T-helper 1 cell treated with Interleukin-12 subunit alpha and Interleukin-12 subunit beta and Interleukin-4 antibody, amounts not matched to agents 30 μg/mL and 1 μg/mL, for 36 hours (primary cell): ENCODE measurements around the gene TMCO2.

Experiments
- H3K27ac Mint-ChIP-seq: one replicate; pipeline ENCODE4 v1.8.0; 2021; ENCODE audit warnings: mild to moderate bottlenecking, mixed read lengths
- H3K27me3 Mint-ChIP-seq: one replicate; pipeline ENCODE4 v1.8.0; 2021; ENCODE audit warnings: low read depth, mixed read lengths
- H3K36me3 Mint-ChIP-seq: one replicate; pipeline ENCODE4 v1.8.0; 2021; ENCODE audit warnings: low read depth, mixed read lengths
- H3K4me1 Mint-ChIP-seq: one replicate; pipeline ENCODE4 v1.8.0; 2021; ENCODE audit warnings: low read depth, mixed read lengths
- H3K4me3 Mint-ChIP-seq: one replicate; pipeline ENCODE4 v1.8.0; 2021; ENCODE audit warnings: mild to moderate bottlenecking, moderate library complexity, mixed read lengths
- H3K9me3 Mint-ChIP-seq: one replicate; pipeline ENCODE4 v1.8.0; 2021; ENCODE audit warnings: mixed read lengths

TMCO2 gene

GRCh38 chr1:40245686-40246085 is 2.1 kb upstream of the TMCO2 start:
- Mint-ChIP-seq H3K27ac (no peak overlapping the region), H3K36me3 (peaks cover 5% of the 10 kb centered on the region), H3K9me3 (no peaks in the 10 kb centered on the region), H3K4me1 (peaks cover 28% of the 10 kb centered on the region), H3K4me3 (no peak overlapping the region), H3K27me3 (no peaks in the 10 kb centered on the region)

- peaks cover 1% of the 10 kb centered on the region for H3K36me3 Mint-ChIP-seq
- H3K9me3 Mint-ChIP-seq: no peaks in the 10 kb centered on the region
- peaks cover 24% of the 10 kb centered on the region for H3K4me1 Mint-ChIP-seq
- no peak overlapping the region for H3K27ac Mint-ChIP-seq
- no peaks in the 10 kb centered on the region for H3K27me3 Mint-ChIP-seq
- no peak overlapping the region for H3K4me3 Mint-ChIP-seq
These were observed 675 bp downstream of the TMCO2 start for GRCh38 chr1:40248412-40248811.

GRCh38 chr1:40251456-40251855 is 3.7 kb downstream of the TMCO2 start:
- H3K27ac Mint-ChIP-seq: no peak overlapping the region
- peaks cover 15% of the 10 kb centered on the region for H3K4me1 Mint-ChIP-seq
- no peaks in the 10 kb centered on the region for H3K9me3 Mint-ChIP-seq
- H3K36me3 Mint-ChIP-seq: peaks cover 8% of the 10 kb centered on the region
- H3K27me3 Mint-ChIP-seq: no peaks in the 10 kb centered on the region
- H3K4me3 Mint-ChIP-seq: no peak overlapping the region

GRCh38 chr1:40252601-40253000 is 4.9 kb downstream of the TMCO2 start:
- H3K9me3 Mint-ChIP-seq: no peaks in the 10 kb centered on the region
- no peak overlapping the region for H3K4me3 Mint-ChIP-seq
- no peaks in the 10 kb centered on the region for H3K27me3 Mint-ChIP-seq
- H3K36me3 Mint-ChIP-seq: peaks cover 8% of the 10 kb centered on the region
- H3K4me1 Mint-ChIP-seq: peaks cover 18% of the 10 kb centered on the region
- H3K27ac Mint-ChIP-seq: no peak overlapping the region

- H3K36me3 Mint-ChIP-seq: peaks cover 9% of the 10 kb centered on the region
- peaks cover 24% of the 10 kb centered on the region for H3K4me1 Mint-ChIP-seq
- no peaks in the 10 kb centered on the region for H3K27me3 Mint-ChIP-seq
- H3K9me3 Mint-ChIP-seq: no peaks in the 10 kb centered on the region
- no peak overlapping the region for H3K4me3 Mint-ChIP-seq
- no peak overlapping the region for H3K27ac Mint-ChIP-seq
These were observed 7.5 kb downstream of the TMCO2 start for GRCh38 chr1:40255231-40255630.

GRCh38 chr1:40256401-40257084 is 8.8 kb downstream of the TMCO2 start:
- peak overlapping the region; percentile 98 for H3K27ac Mint-ChIP-seq
- H3K9me3 Mint-ChIP-seq: no peaks in the 10 kb centered on the region
- no peaks in the 10 kb centered on the region for H3K27me3 Mint-ChIP-seq
- H3K36me3 Mint-ChIP-seq: peaks cover 20% of the 10 kb centered on the region
- H3K4me3 Mint-ChIP-seq: peak overlapping the region; percentile 65
- peaks cover 19% of the 10 kb centered on the region for H3K4me1 Mint-ChIP-seq

- Mint-ChIP-seq H3K27ac (peak overlapping the region; percentile 98), H3K9me3 (no peaks in the 10 kb centered on the region), H3K4me1 (peaks cover 19% of the 10 kb centered on the region), H3K27me3 (no peaks in the 10 kb centered on the region), H3K4me3 (peak overlapping the region; percentile 94), H3K36me3 (peaks cover 26% of the 10 kb centered on the region)
These were observed 9.6 kb downstream of the TMCO2 start for GRCh38 chr1:40257313-40257687.

GRCh38 chr1:40257688-40258444 is 10.1 kb downstream of the TMCO2 start, which contains the start of gene ZMPSTE24:
Gene ZMPSTE24, plus strand, starts transcription at chr1:40258236. Its CDS starts 36 bp downstream, at chr1:40258272.
- H3K9me3 Mint-ChIP-seq: no peaks in the 10 kb centered on the region
- peak within 1 kb of the TSS; percentile 98 for H3K27ac Mint-ChIP-seq
- peaks cover 23% of the 10 kb centered on the region for H3K4me1 Mint-ChIP-seq
- no peaks in the 10 kb centered on the region for H3K27me3 Mint-ChIP-seq
- peak within 1 kb of the TSS; percentile 94 for H3K4me3 Mint-ChIP-seq
- peaks cover 30% of the 10 kb centered on the region for H3K36me3 Mint-ChIP-seq

- Mint-ChIP-seq H3K4me1 (peaks cover 26% of the 10 kb centered on the region), H3K27me3 (no peaks in the 10 kb centered on the region), H3K4me3 (peak overlapping the region; percentile 94), H3K36me3 (peaks cover 35% of the 10 kb centered on the region), H3K9me3 (no peaks in the 10 kb centered on the region), H3K27ac (peak overlapping the region; percentile 98)
These were observed 10.7 kb downstream of the TMCO2 start for GRCh38 chr1:40258445-40258769.

- Mint-ChIP-seq H3K27me3 (no peaks in the 10 kb centered on the region), H3K36me3 (peaks cover 45% of the 10 kb centered on the region), H3K27ac (no peak overlapping the region), H3K9me3 (no peaks in the 10 kb centered on the region), H3K4me3 (no peak overlapping the region), H3K4me1 (peaks cover 22% of the 10 kb centered on the region)
These were observed 16.6 kb downstream of the TMCO2 start for GRCh38 chr1:40264354-40264781.

GRCh38 chr1:40265298-40265697 is 17.6 kb downstream of the TMCO2 start:
- no peak overlapping the region for H3K4me3 Mint-ChIP-seq
- no peak overlapping the region for H3K27ac Mint-ChIP-seq
- no peaks in the 10 kb centered on the region for H3K9me3 Mint-ChIP-seq
- peaks cover 19% of the 10 kb centered on the region for H3K4me1 Mint-ChIP-seq
- peaks cover 50% of the 10 kb centered on the region for H3K36me3 Mint-ChIP-seq
- H3K27me3 Mint-ChIP-seq: no peaks in the 10 kb centered on the region

- H3K36me3 Mint-ChIP-seq: peaks cover 50% of the 10 kb centered on the region
- peaks cover 23% of the 10 kb centered on the region for H3K4me1 Mint-ChIP-seq
- H3K27me3 Mint-ChIP-seq: no peaks in the 10 kb centered on the region
- H3K4me3 Mint-ChIP-seq: no peak overlapping the region
- no peaks in the 10 kb centered on the region for H3K9me3 Mint-ChIP-seq
- H3K27ac Mint-ChIP-seq: no peak overlapping the region
These were observed 18.2 kb downstream of the TMCO2 start for GRCh38 chr1:40265919-40266318.

- H3K36me3 Mint-ChIP-seq: peaks cover 47% of the 10 kb centered on the region
- peaks cover 23% of the 10 kb centered on the region for H3K4me1 Mint-ChIP-seq
- no peak overlapping the region for H3K27ac Mint-ChIP-seq
- no peaks in the 10 kb centered on the region for H3K27me3 Mint-ChIP-seq
- H3K9me3 Mint-ChIP-seq: no peaks in the 10 kb centered on the region
- no peak overlapping the region for H3K4me3 Mint-ChIP-seq
These were observed 19.2 kb downstream of the TMCO2 start for GRCh38 chr1:40266786-40267535.

GRCh38 chr1:40267767-40268187 is 20.0 kb downstream of the TMCO2 start:
- Mint-ChIP-seq H3K36me3 (peaks cover 47% of the 10 kb centered on the region), H3K4me1 (peaks cover 19% of the 10 kb centered on the region), H3K27me3 (no peaks in the 10 kb centered on the region), H3K4me3 (no peak overlapping the region), H3K27ac (no peak overlapping the region), H3K9me3 (no peaks in the 10 kb centered on the region)

- no peaks in the 10 kb centered on the region for H3K27me3 Mint-ChIP-seq
- no peak overlapping the region for H3K4me3 Mint-ChIP-seq
- H3K27ac Mint-ChIP-seq: no peak overlapping the region
- peaks cover 45% of the 10 kb centered on the region for H3K36me3 Mint-ChIP-seq
- H3K9me3 Mint-ChIP-seq: no peaks in the 10 kb centered on the region
- H3K4me1 Mint-ChIP-seq: peaks cover 15% of the 10 kb centered on the region
These were observed 20.5 kb downstream of the TMCO2 start for GRCh38 chr1:40268211-40268610.
